Osteoblast (primary cell): ENCODE measurements around the gene NUP93. TPM values are rescaled to one million over a fixed set of nuclear protein-coding genes. Genes with fewer than 3 reads are reported as not detected.

Experiments used
- DNase-seq: peaks from one replicate; pipeline ENCODE4 v3.0.0; 2011; ENCODE audit warnings: low spot score, mixed read lengths; ENCODE audit not compliant: insufficient read length; ENCODE audit errors: missing footprints
- H2AFZ ChIP-seq: 2 replicates; pipeline ENCODE4 v1.6.0; 2011; ENCODE audit warnings: mild to moderate bottlenecking, low read length
- H3K27ac ChIP-seq: 2 replicates; pipeline ENCODE4 v1.5.1; 2011; ENCODE audit warnings: mild to moderate bottlenecking, low read depth, low read length, moderate library complexity
- H3K27me3 ChIP-seq: 2 replicates; pipeline ENCODE4 v1.6.0; 2012; ENCODE audit warnings: mild to moderate bottlenecking, control low read depth, inconsistent platforms, low read length, moderate library complexity; ENCODE audit not compliant: insufficient read depth
- H3K36me3 ChIP-seq: 2 replicates; pipeline ENCODE4 v1.5.1; 2011; ENCODE audit warnings: mild to moderate bottlenecking, low read length, control low read depth, moderate library complexity; ENCODE audit not compliant: insufficient read depth
- H3K4me1 ChIP-seq: 2 replicates; pipeline ENCODE4 v1.5.1; 2011; ENCODE audit warnings: mild to moderate bottlenecking, low read length, control low read depth, moderate library complexity; ENCODE audit not compliant: insufficient read depth
- H3K4me2 ChIP-seq: 2 replicates; pipeline ENCODE4 v1.6.0; 2011; ENCODE audit warnings: mild to moderate bottlenecking, low read length; ENCODE audit not compliant: insufficient read depth
- H3K4me3 ChIP-seq: fragments of 200-600 bp; sonication (generic); 3 replicates; pipeline ENCODE4 v1.5.1; 2012; ENCODE audit warnings: mild to moderate bottlenecking, low read length, inconsistent platforms; ENCODE audit not compliant: insufficient read depth
- H3K79me2 ChIP-seq: 2 replicates; pipeline ENCODE4 v1.6.0; 2012; ENCODE audit warnings: mild to moderate bottlenecking, low read length, control low read depth, inconsistent platforms; ENCODE audit not compliant: insufficient read depth
- H3K9me3 ChIP-seq: 2 replicates; pipeline ENCODE4 v1.5.1; 2011; ENCODE audit warnings: low read depth, low read length, control low read depth
- H4K20me1 ChIP-seq: 2 replicates; pipeline ENCODE4 v1.6.0; 2012; ENCODE audit warnings: mild to moderate bottlenecking, low read length, control low read depth; ENCODE audit not compliant: insufficient read depth
- small RNA-seq: library from RNA; depleted of rRNA; stranded (forward); fragments of <200 nt; gene quantifications from one replicate; pipeline ENCODE3, GENCODE V24; 2012
- total RNA-seq: library from RNA; depleted of rRNA; stranded (reverse); fragments of >200 nt; gene quantifications from 2 replicates; pipeline ENCODE4 v1.2.3, GENCODE V29; 2012
- TF ChIP-seq, protein P1 (sequence below): IDR thresholded peaks from 2 replicates; pipeline ENCODE4 v1.5.1; 2011; ENCODE audit warnings: mild to moderate bottlenecking, low read depth, low read length, moderate library complexity; ENCODE audit errors: extremely low read depth

Gene NUP93
- total RNA-seq, 1 donor, result 40.5 TPM

DNA sequence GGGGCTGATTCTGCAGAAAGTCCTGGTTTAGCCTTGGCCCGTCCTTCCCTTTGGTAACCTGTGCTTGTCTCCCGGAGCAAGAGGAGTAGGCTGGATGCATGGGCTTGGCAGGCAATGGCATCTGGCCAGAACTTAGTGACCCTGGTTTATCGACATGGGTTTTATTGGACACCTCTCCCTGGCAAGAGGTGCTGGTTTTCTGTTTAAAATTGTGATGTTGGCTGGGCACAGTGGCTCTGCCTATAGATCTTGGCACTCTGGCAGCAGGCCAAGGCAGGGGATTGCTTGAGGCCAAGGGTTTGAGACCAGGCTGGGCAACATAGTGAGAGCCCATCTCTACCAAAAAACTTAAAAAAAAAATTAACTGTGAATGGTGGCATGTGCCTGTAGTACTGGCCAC lies 166.3 kb downstream of the NUP93 start:
- no peaks in the 10 kb centered on the region for H3K36me3 ChIP-seq
- H4K20me1 ChIP-seq, result no peaks in the 10 kb centered on the region
- H3K4me1 ChIP-seq, result no peaks in the 10 kb centered on the region
- H2AFZ ChIP-seq, result no peak overlapping the region
- TF ChIP-seq, protein P1, sequence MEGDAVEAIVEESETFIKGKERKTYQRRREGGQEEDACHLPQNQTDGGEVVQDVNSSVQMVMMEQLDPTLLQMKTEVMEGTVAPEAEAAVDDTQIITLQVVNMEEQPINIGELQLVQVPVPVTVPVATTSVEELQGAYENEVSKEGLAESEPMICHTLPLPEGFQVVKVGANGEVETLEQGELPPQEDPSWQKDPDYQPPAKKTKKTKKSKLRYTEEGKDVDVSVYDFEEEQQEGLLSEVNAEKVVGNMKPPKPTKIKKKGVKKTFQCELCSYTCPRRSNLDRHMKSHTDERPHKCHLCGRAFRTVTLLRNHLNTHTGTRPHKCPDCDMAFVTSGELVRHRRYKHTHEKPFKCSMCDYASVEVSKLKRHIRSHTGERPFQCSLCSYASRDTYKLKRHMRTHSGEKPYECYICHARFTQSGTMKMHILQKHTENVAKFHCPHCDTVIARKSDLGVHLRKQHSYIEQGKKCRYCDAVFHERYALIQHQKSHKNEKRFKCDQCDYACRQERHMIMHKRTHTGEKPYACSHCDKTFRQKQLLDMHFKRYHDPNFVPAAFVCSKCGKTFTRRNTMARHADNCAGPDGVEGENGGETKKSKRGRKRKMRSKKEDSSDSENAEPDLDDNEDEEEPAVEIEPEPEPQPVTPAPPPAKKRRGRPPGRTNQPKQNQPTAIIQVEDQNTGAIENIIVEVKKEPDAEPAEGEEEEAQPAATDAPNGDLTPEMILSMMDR, result no peak
- H3K27ac ChIP-seq, result no peak overlapping the region
- no peaks in the 10 kb centered on the region for H3K79me2 ChIP-seq
- no peaks in the 10 kb centered on the region for H3K9me3 ChIP-seq
- no peak overlapping the region for H3K4me2 ChIP-seq
- H3K4me3 ChIP-seq, result no peak overlapping the region
- H3K27me3 ChIP-seq, result peaks cover 8% of the 10 kb centered on the region
- DNase-seq, result no peak

DNA sequence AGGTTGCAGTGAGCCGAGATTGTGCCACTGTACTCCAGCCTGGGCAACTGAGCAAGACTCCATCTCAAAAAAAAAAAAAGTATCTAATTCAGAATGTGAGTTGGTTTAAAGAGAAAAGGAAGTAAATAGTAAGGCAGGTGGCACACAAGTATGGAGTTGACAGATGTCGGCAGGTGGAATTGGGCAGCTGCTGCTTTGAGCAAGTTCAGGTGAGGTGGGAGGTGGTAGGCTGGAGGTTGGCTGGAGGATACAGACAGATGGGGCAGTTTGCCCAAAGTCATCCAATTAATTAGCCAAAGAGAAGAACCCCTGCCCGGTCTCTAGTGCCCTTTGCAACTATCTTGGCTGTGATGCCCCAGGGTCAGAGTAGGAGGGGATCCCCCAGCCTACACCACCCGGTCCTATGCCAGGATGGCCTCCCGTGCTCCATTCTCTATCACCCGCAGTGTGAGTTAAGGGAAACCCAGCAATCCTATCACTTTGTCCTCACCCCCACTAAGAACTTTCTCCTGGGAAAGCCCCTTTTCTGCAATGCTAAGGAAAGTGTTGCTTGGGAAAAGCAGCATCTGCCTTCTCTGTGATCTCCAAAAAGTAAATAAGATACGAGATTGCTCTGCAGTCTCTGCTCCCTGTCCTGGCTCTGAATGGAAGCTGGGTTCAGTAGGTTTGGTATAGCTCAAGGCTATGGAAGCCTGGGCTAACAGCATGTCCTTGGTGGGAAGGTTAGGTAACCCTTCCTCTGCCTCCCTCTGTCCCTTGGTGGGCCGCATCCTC lies 167.3 kb downstream of the NUP93 start:
- Histone ChIP-seq H2AFZ (no peak overlapping the region), H3K4me2 (no peak overlapping the region), H3K27me3 (peaks cover 16% of the 10 kb centered on the region), H3K79me2 (no peaks in the 10 kb centered on the region), H3K36me3 (no peaks in the 10 kb centered on the region), H3K9me3 (no peaks in the 10 kb centered on the region), H3K4me3 (no peak overlapping the region), H3K4me1 (no peaks in the 10 kb centered on the region), H4K20me1 (no peaks in the 10 kb centered on the region), H3K27ac (no peak overlapping the region)
- TF ChIP-seq, protein P1, result no peak
- DNase-seq, result no peak

DNA sequence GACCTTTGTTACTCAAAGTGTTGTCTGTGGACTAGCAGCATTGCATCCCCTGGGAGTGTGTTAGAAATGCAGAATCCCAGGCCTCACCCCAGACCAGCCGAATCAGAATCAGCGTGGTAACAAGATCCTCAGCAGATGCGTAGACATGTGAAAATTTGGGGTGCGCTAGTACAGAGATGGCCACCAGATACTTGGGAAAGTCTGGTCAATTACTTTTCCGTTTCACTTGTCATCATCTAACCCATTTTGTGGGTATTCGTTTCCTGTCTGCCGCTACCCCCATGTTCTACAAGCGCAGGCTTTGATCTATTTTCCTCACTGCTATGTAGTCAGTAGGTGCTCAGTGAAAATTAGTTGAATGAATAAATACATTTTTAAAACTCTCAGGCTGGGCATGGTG lies 168.9 kb downstream of the NUP93 start:
- no peaks in the 10 kb centered on the region for H3K79me2 ChIP-seq
- peaks cover 17% of the 10 kb centered on the region for H3K27me3 ChIP-seq
- no peaks in the 10 kb centered on the region for H4K20me1 ChIP-seq
- H3K4me1 ChIP-seq, result no peaks in the 10 kb centered on the region
- no peaks in the 10 kb centered on the region for H3K9me3 ChIP-seq
- no peak overlapping the region for H3K4me2 ChIP-seq
- H3K36me3 ChIP-seq, result no peaks in the 10 kb centered on the region
- TF ChIP-seq, protein P1, result no peak
- no peak overlapping the region for H3K27ac ChIP-seq
- no peak for DNase-seq
- no peak overlapping the region for H2AFZ ChIP-seq
- no peak overlapping the region for H3K4me3 ChIP-seq

Small RNA genes lying within 50 kb of the gene (small RNA-seq; reads per million reads assigned to genes)
- 286 reads per million, percentile 98 among the genes with 10 or more reads in this experiment for gene MIR138-2

Other genes starting within 250 kb of the NUP93 start
- 62.2 and 77.5 TPM in 2 replicates for gene BBS2, start 210.1 kb upstream of the NUP93 start, total RNA-seq
- gene MT4, start 165.1 kb upstream of the NUP93 start, total RNA-seq, result not detected in 2 replicates
- not detected in 2 replicates for gene MT3, start 140.6 kb upstream of the NUP93 start, total RNA-seq
- gene MT2A, start 121.5 kb upstream of the NUP93 start, total RNA-seq, result 33.7 and 43.9 TPM in 2 replicates
- gene MT1E, start 104.3 kb upstream of the NUP93 start, total RNA-seq, result 105 and 119 TPM in 2 replicates
- gene MT1M, start 97.5 kb upstream of the NUP93 start, total RNA-seq, result 8.5 and 8.7 TPM in 2 replicates
- gene MT1A, start 91.5 kb upstream of the NUP93 start, total RNA-seq, result 0.59 TPM in 1 of 2 replicates, not detected in the other
- gene MT1B, start 78.2 kb upstream of the NUP93 start, total RNA-seq, result not detected in 2 replicates
- gene MT1F, start 72.2 kb upstream of the NUP93 start, total RNA-seq, result 2.1 and 3.3 TPM in 2 replicates
- gene MT1G, start 62.1 kb upstream of the NUP93 start, total RNA-seq, result not detected in 2 replicates
- gene MT1H, start 60.3 kb upstream of the NUP93 start, total RNA-seq, result not detected in 2 replicates
- gene MT1X, start 47.7 kb upstream of the NUP93 start, total RNA-seq, result 81.4 and 86.0 TPM in 2 replicates
- not detected in 2 replicates for gene SLC12A3, start 135.1 kb downstream of the NUP93 start, total RNA-seq
- 190 and 209 TPM in 2 replicates for gene HERPUD1, start 202.0 kb downstream of the NUP93 start, total RNA-seq
- not detected in 2 replicates for gene CETP, start 231.8 kb downstream of the NUP93 start, total RNA-seq